Measurements from ENCODE around the gene NAPG.

DNA sequence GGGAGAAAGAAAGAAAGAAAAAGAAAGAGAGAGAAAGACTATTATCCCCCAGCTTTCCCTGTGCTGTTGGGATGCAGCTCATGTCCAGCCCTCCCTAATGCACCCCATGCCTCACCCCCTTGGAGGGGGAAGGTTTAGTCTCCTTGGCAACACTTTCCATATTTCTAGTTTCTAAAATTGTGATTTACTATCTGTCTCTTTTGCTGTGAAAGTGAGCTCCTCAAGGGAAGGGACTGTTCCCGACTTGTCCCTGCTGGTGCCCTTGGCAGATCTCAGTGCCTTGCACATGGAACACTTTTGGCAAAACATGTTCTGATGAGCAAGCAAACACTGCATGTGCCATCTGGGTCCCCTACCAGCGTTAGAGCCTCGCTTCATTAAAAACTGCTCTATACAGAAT is 11.7 kb upstream of the NAPG start:
- TF ChIP-seq, protein P1, sequence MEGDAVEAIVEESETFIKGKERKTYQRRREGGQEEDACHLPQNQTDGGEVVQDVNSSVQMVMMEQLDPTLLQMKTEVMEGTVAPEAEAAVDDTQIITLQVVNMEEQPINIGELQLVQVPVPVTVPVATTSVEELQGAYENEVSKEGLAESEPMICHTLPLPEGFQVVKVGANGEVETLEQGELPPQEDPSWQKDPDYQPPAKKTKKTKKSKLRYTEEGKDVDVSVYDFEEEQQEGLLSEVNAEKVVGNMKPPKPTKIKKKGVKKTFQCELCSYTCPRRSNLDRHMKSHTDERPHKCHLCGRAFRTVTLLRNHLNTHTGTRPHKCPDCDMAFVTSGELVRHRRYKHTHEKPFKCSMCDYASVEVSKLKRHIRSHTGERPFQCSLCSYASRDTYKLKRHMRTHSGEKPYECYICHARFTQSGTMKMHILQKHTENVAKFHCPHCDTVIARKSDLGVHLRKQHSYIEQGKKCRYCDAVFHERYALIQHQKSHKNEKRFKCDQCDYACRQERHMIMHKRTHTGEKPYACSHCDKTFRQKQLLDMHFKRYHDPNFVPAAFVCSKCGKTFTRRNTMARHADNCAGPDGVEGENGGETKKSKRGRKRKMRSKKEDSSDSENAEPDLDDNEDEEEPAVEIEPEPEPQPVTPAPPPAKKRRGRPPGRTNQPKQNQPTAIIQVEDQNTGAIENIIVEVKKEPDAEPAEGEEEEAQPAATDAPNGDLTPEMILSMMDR (IDR thresholded peaks at IDR 0.05; ENCODE audit: insufficient read depth, low read length), result no peak
- TF ChIP-seq, protein P2, sequence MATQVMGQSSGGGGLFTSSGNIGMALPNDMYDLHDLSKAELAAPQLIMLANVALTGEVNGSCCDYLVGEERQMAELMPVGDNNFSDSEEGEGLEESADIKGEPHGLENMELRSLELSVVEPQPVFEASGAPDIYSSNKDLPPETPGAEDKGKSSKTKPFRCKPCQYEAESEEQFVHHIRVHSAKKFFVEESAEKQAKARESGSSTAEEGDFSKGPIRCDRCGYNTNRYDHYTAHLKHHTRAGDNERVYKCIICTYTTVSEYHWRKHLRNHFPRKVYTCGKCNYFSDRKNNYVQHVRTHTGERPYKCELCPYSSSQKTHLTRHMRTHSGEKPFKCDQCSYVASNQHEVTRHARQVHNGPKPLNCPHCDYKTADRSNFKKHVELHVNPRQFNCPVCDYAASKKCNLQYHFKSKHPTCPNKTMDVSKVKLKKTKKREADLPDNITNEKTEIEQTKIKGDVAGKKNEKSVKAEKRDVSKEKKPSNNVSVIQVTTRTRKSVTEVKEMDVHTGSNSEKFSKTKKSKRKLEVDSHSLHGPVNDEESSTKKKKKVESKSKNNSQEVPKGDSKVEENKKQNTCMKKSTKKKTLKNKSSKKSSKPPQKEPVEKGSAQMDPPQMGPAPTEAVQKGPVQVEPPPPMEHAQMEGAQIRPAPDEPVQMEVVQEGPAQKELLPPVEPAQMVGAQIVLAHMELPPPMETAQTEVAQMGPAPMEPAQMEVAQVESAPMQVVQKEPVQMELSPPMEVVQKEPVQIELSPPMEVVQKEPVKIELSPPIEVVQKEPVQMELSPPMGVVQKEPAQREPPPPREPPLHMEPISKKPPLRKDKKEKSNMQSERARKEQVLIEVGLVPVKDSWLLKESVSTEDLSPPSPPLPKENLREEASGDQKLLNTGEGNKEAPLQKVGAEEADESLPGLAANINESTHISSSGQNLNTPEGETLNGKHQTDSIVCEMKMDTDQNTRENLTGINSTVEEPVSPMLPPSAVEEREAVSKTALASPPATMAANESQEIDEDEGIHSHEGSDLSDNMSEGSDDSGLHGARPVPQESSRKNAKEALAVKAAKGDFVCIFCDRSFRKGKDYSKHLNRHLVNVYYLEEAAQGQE (IDR thresholded peaks at IDR 0.05; ENCODE audit: insufficient replicate concordance, low read depth), result no peak
